Nephron progenitor cell (in vitro differentiated cells): ENCODE measurements around the gene KRT3.

Experiments
- DNase-seq: peaks from one replicate; pipeline ENCODE4 v3.0.0; 2021
- H3K27ac Mint-ChIP-seq: 2 replicates; pipeline ENCODE4 v1.8.0; 2021; ENCODE audit warnings: mild to moderate bottlenecking, moderate library complexity, mixed read lengths
- H3K27me3 Mint-ChIP-seq: 2 replicates; pipeline ENCODE4 v1.8.0; 2021; ENCODE audit warnings: mild to moderate bottlenecking, low read depth, mixed read lengths; ENCODE audit not compliant: poor library complexity
- H3K36me3 Mint-ChIP-seq: 2 replicates; pipeline ENCODE4 v1.8.0; 2021; ENCODE audit warnings: low read depth, mixed read lengths
- H3K4me1 Mint-ChIP-seq: 2 replicates; pipeline ENCODE4 v1.8.0; 2021; ENCODE audit warnings: mixed read lengths
- H3K4me3 Mint-ChIP-seq: 2 replicates; pipeline ENCODE4 v1.8.0; 2021; ENCODE audit warnings: mild to moderate bottlenecking, moderate library complexity, mixed read lengths
- H3K9me3 Mint-ChIP-seq: 2 replicates; pipeline ENCODE4 v1.8.0; 2021; ENCODE audit warnings: mild to moderate bottlenecking, moderate library complexity, mixed read lengths
- CTCF ChIP-seq: fragments of 200-600 bp; sonication (generic); IDR thresholded peaks from 2 replicates; pipeline ENCODE4 v1.5.0; 2021; ENCODE audit warnings: antibody characterized with exemption

KRT3 gene

GRCh38 chr12:52790427-52791270 lies 5.3 kb downstream of the KRT3 start:
- no peaks in the 10 kb centered on the region for H3K36me3 Mint-ChIP-seq
- no peak for TF ChIP-seq CTCF
- no peak overlapping the region for H3K4me3 Mint-ChIP-seq
- no peaks in the 10 kb centered on the region for H3K4me1 Mint-ChIP-seq
- no peak overlapping the region for H3K27ac Mint-ChIP-seq
- H3K27me3 Mint-ChIP-seq: peaks cover 58% of the 10 kb centered on the region
- no peaks in the 10 kb centered on the region for H3K9me3 Mint-ChIP-seq
- DNase-seq: no peak

GRCh38 chr12:52789637-52790426 lies 6.1 kb downstream of the KRT3 start:
- H3K27ac Mint-ChIP-seq: peak overlapping the region; percentile 47
- H3K4me1 Mint-ChIP-seq: no peaks in the 10 kb centered on the region
- peak overlapping the region; percentile 49 for H3K4me3 Mint-ChIP-seq
- no peak for TF ChIP-seq CTCF
- H3K36me3 Mint-ChIP-seq: no peaks in the 10 kb centered on the region
- DNase-seq: peak; percentile 36
- H3K9me3 Mint-ChIP-seq: no peaks in the 10 kb centered on the region
- peaks cover 64% of the 10 kb centered on the region for H3K27me3 Mint-ChIP-seq

GRCh38 chr12:52788876-52789636 lies 6.9 kb downstream of the KRT3 start:
- DNase-seq: no peak
- Mint-ChIP-seq H3K27ac (peak overlapping the region; percentile 47), H3K36me3 (no peaks in the 10 kb centered on the region), H3K9me3 (no peaks in the 10 kb centered on the region), H3K4me3 (peak overlapping the region; percentile 49), H3K27me3 (peaks cover 64% of the 10 kb centered on the region), H3K4me1 (no peaks in the 10 kb centered on the region)
- TF ChIP-seq CTCF: no peak

GRCh38 chr12:52788192-52788875 lies 7.6 kb downstream of the KRT3 start:
- Mint-ChIP-seq H3K27me3 (peaks cover 63% of the 10 kb centered on the region), H3K4me3 (no peak overlapping the region), H3K27ac (no peak overlapping the region), H3K36me3 (no peaks in the 10 kb centered on the region), H3K4me1 (no peaks in the 10 kb centered on the region), H3K9me3 (no peaks in the 10 kb centered on the region)
- no peak for TF ChIP-seq CTCF
- DNase-seq: no peak

GRCh38 chr12:52787324-52788191 lies 8.4 kb downstream of the KRT3 start:
- H3K36me3 Mint-ChIP-seq: no peaks in the 10 kb centered on the region
- H3K27ac Mint-ChIP-seq: no peak overlapping the region
- peaks cover 58% of the 10 kb centered on the region for H3K27me3 Mint-ChIP-seq
- no peak for DNase-seq
- no peak overlapping the region for H3K4me3 Mint-ChIP-seq
- no peaks in the 10 kb centered on the region for H3K9me3 Mint-ChIP-seq
- H3K4me1 Mint-ChIP-seq: no peaks in the 10 kb centered on the region
- no peak for TF ChIP-seq CTCF
